NCI-H82 (cell line): ENCODE measurements around the gene DBH.
A peak's percentile ranks its signal among the peaks of the same experiment; 100 is the strongest.

Source experiments
- DNase-seq: peaks from one replicate; lab custom pipeline; 2025; lab: John Stamatoyannopoulos, UW

Gene DBH

GRCh38 chr9:133684121-133684935 is 48.2 kb downstream of the DBH start:
- DNase-seq: no peak

GRCh38 chr9:133684936-133685361 is 48.8 kb downstream of the DBH start:
- no peak for DNase-seq

- DNase-seq: no peak
These were observed 49.8 kb downstream of the DBH start for GRCh38 chr9:133685653-133686609.

DNA sequence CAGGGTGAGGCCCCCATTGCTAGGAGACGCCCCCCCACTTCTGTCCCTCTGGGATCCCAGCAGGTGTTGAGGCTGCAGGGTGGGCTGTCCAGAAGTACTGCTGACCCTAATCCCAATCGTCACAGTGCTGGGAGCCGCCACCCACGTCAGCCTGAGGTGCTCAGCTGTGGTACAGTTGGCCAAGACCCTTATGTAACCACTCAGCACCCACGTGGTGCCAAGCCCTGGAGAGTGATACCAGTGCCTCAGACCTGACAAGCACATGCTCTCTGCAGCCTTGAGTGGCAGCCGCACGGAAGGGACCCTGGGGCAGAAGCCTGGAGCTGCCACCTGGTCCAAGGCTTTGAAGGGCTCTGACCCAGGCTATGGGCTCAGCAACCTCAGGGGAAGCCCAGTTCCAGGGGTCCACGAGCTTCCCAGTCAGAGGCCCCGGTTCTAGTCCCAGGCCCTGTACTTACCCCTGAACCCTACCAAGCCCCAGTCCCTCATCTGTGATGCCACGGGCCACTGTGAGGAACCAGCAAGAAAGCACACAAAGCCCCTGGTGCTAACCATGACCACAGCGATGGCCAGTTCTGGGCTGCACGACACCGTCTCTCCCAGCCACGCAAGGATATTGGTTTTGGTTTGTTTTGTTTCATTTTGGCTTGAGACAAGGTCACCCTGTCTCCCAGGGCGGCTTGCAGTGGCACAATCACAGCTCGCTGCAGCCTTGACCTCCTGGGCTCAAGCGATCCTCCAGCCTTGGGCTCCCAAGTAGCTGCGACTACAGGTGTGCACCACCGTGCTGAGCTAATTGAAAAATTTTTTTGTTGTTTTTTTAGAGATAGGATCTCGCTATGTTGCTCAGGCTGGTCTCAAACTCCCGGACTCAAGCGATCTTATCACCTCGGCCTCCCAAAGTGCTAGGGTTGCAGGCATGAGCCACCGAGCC is 50.7 kb downstream of the DBH start:
- no peak for DNase-seq

DNA sequence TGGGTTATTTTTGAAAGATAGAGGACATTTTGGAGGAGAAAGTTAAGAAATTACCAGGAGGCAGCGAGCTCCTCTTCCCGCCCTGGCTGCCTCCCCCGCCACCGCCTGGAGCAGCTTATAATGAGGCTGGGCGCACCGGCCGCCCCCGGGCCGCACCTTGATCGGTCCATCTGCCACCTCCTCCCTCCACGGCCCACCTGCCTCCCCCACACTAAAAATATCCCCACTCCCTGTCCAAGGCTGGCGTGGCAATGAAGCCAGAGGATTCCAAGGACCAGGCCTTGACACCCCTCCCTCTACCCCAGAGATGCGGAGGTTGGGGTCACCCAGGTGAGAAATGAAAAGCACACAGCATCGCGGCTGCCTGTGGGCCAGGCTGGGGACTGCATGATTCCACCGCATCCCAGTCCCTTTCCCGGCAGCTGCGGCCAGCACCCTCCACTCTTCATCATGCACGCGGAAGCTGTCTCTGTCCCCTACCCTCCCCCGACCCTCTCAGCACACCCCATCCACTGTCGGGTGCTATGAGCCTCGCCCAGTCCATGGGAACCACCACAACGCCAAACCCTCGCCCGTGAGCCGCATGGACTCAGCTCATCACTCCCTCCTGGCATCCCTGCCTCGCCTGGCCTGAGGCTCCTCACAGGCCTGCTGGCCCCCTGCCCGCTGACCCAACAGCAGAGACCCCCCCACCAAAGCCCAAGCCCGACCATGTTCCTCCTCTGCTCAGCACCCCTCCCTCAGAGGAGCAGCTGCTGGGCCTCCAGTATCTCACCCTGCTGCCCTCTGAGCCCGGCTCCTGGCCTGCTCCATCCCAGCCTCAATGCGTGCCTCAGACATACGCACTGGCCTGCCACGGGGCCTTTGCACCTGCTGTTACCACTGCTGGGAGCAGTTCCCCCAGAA is 51.9 kb downstream of the DBH start:
- peak; percentile 38 for DNase-seq

DNA sequence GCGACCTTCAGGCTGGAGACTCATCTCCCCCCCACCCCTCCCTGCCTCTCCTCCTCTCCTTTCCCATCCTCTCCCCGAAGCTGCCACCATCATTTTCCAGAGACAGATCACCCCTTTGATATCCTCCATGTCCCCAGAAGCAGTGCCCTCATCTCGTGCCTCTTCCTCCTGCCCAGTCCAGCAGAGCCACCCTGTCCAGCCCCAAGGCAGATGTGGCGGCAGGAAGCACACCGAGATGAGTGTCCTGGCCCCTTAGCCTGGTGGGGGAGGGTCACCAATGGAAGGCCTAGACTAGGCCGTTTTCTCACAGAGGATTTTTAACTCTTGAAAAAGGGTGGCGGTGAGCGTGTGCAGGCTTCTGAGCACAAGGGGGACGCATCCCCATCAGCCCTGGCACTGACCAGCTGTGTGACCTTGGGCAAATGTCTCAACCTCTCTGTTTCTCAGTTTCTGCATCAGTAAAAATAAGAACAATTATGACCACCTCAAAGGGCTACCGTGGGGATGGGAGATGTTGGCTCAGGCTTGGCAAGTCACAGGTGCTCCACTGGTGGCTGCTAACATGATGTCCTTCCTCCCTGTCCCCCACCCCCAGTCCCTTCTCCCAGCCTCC is 53.1 kb downstream of the DBH start:
- DNase-seq: no peak

DNA sequence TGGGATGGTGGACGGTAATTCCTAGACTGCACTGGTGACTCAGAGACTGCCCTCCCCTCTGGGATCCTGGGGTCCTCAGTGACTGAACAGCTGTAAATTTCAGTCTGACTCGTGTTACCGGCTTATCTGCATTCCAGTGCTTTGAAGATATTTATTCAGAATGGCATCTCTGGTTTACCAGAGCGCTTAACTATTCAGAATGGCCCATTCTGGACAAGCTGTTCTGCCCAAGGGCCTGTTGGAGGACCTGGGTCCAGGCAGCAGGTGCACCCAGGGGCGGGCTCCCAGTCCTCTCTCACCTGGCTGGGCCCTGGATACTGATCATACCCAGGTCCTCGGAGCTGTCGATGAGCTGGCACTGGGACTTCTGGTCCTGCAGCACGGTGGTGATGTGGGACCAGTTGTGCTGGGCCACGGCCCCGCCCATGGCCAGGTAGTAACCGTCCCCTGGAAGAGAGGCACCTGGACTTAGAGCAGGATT is 54.0 kb downstream of the DBH start:
- DNase-seq: no peak

DNA sequence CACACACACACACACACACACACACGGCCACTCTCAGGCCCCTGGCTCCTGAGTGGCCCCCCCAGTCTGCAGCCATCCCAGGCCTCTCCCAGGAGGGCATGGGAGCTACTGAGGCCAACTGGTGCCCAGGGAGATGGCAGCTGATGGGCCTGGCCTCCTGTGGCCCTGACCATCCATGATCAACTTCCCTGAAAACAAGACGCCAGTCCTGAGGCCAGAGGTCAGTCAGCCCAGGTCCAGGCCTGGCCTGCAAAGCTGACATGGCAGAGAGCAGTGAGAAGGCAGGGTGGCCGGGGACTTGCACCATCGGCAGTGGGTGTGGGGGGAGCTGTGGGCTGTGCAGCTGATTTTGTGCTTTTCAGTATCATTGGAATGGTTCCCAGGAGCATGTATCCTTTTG is 55.0 kb downstream of the DBH start:
- DNase-seq: no peak

GRCh38 chr9:133691626-133692363 is 55.6 kb downstream of the DBH start:
- no peak for DNase-seq

- DNase-seq: no peak
These were observed 56.3 kb downstream of the DBH start for GRCh38 chr9:133692364-133692985.

- DNase-seq: no peak
These were observed 57.0 kb downstream of the DBH start for GRCh38 chr9:133693116-133693515.

GRCh38 chr9:133693703-133694529 is 57.8 kb downstream of the DBH start:
- no peak for DNase-seq

GRCh38 chr9:133694686-133695085 is 58.5 kb downstream of the DBH start:
- peak; percentile 77 for DNase-seq

DNA sequence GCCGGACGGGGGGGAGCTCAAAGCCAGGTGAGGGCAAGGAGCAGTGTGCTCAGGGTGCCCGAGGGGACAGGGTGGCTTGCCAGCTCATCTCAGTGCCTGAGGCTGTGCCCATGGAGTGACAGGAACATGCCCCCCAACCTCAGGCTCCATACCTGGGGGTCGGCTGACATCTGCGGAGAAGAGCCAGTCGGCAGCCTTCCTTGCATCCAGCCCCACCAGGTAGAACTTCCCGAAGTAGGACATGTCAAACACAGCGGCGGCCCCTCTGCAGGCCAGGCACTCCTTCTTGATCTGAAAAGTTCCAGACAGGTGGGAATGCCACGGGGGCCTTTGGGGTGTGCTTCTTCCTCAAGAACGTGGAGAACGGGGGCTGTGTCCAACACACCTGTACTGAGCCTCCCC is 59.9 kb downstream of the DBH start:
- DNase-seq: no peak

- DNase-seq: no peak
These were observed 63.4 kb downstream of the DBH start for GRCh38 chr9:133699546-133699945.

DNA sequence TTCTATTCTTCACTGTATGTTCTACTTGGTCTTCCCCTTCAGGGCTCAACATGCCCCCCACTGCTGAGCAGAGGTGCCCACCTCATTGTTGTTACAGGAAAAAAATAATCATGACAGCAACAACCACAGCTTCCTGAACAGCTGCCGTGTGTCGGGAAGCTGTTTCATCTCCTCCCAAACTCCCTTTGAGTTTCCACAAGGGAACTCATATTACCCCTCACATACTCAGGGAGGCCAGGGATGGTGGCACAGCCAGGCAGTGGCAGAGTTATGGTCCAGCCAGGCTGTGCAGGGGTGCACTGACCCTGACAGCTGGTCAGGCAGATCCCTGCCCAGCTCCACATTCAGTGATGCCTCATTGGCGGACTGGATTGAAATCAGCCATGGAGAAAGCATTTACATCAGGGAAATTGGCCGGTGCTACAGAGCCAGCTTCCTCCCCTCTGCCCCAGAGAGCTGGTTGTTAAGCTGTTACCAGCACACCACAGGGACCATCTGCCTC is 64.7 kb downstream of the DBH start:
- peak; percentile 25 for DNase-seq

DNA sequence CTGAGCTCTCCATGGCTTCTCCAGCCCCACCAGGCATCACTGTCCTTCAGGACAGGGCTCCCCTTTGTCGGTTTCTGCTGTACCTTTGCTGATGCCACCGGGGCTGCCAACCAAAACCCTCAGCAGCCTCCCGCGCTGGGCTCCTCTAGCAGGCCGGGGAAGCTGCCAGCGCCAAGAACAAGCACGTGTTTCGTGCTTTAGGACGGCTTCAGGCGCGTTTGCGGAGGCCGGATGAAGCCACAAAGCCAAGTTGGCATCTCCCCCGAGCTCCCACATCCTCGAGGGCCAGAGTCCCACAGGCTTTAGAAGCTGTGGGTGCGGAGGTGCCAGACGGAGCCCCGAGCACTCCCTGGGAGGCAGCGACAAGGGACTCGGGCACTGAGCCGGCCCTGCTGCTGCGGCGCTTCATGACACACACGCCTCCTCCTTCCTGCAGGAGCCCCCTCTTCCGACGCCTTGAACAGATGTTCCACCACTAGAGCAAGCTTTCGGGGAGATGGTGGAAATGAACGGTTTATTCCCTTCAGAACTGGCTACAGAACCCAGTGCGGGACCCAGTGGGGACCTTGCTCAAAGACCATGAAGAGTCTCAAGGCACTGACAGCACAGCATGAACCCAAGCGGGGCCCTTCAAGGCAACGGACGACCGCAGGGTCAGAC is 65.3 kb downstream of the DBH start:
- no peak for DNase-seq
